NCI-H2107 treated with DMSO at 0.1 percent for 48 hours (cell line): ENCODE results near the gene RGS1.

Experiments
- DNase-seq: peaks from one replicate; lab custom pipeline; 2025; ENCODE audit not compliant: unreplicated experiment; lab: John Stamatoyannopoulos, UW

RGS1 gene

GRCh38 chr1:192580351-192580962 lies 4.9 kb downstream of the RGS1 start:
- peak; percentile 7 for DNase-seq

GRCh38 chr1:192581131-192581927 lies 5.8 kb downstream of the RGS1 start:
- no peak for DNase-seq

DNA sequence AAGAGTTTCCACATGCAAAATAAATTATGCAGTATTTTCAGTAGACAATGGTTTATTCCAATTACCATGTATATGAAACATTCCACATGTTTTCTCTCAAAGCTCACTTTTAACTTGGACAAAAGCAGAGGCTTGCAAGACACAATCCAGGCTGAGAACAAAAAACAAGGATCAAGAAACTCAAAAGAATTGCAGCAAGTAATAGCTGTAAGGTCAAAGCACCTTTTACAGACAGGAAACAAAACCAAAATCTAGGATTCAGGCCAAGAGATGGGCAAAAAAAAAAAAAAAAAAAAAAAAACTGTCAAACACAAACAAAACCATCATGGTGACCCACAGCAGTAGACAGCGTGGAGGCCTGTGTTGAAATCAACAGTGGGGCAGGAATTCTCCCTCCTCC lies 9.3 kb downstream of the RGS1 start:
- no peak for DNase-seq

DNA sequence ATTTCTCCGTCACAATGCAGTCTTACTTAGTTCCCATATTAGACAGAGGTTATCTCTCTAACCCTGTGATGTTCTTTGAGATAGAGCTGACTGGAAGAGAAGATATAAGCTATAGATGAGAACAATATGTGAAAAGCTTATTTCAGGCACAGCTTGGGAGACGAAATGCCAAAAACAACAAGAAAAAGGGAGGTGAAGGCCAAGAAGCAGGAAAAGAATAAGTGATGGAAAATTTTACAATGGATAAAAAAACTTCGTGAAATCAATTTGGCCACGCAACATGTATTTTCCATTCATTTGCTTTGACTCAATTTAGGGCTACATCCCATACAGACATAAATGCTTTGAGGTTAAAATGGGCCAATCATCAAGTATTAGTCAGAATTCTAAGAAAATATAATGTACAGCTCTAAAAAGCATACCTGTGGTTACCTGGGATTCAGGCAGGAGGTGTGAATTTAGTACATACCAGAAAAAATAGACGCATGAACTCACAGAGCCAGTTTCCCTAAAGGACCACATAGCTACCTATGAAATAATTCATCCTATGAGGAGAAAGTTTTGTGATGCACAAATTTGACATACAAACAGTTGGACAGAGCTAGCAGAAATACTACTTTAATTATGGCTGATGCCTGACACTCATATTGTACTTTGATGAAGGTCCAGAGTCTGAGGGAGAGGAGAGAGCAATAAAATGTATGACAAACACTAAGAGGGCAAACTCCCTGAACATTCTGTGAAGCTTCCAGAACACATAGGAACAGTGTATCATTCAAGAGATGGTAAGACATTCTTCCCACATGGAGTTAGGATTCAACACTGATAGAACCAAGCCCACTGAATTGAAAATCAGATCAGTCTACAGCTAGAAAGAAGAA lies 12.1 kb downstream of the RGS1 start:
- no peak for DNase-seq

- DNase-seq: no peak
Observed at GRCh38 chr1:192588546-192588945, 13.0 kb downstream of the RGS1 start.

DNA sequence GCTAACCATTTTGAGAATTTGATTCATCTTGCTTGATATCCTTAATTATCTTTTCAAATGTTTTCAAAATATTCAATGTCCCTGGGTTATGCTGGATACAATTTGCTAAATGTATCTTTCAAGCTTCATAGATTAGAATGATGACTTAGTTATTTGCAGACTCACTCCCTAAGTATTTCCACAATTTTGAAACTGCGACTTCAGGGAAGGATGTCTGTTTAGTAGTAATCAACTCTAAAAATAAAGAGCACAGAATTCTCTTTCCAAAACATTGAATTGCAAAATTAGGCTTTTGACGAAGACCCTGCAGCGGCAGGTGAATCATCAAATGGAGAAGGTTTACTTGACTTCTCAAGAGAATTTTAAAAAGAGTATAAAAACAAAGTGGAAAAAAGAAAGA lies 14.2 kb downstream of the RGS1 start:
- DNase-seq: no peak

GRCh38 chr1:192592517-192592916 lies 16.9 kb downstream of the RGS1 start:
- no peak for DNase-seq

DNA sequence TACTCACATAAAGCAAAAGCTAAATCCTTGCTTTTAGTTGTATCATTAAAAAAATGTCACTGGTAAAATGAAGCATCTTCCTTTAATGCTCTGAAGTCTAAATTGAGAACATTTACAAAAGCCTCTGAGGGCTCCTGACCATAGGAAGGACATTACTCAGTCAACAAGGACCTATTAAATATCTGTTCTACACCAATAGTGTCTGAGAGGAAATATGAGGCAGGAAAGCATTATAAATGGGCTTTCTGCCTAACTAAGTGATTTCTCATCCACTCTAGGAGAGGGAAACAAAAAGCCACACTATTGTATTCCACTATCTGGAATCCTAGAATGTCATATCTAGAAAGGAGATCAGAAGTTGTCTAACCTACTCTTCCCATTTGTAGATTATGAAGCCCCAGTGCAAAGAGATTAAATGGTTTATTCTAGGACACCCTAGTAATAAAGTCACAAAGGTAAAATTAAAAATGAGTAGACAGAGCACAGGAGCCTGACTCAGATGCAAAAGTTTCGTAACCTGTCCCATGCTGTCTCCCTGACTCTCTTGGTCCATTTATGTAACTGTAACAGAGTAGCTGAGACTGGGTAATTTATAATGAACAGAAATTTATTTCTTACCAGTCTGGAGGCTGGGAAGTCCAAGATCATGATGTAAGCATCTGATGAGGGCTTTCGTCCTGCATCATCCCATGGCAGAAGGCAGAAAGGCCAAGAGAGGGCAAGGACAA lies 17.6 kb downstream of the RGS1 start:
- no peak for DNase-seq

- no peak for DNase-seq
Observed at GRCh38 chr1:192595299-192595698, 19.7 kb downstream of the RGS1 start.

DNA sequence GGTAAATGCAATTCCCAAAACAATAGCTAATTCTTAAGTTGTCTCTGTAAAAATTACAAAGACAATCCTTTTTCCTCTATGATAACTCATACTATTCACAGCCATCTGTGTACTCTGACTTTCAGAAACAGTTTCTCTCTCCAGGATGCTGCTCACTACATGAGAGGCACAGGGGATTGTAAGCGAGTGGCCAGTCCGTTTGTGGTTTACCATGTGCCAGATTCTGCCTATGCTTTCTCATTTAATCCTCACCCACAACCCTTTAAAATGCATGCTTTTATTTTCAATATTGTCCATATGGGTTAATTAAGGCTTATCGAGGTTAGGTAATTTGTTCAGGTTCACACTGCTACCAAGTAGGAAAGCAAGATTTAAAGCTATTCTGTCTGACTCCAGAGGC lies 23.0 kb downstream of the RGS1 start:
- DNase-seq: no peak

DNA sequence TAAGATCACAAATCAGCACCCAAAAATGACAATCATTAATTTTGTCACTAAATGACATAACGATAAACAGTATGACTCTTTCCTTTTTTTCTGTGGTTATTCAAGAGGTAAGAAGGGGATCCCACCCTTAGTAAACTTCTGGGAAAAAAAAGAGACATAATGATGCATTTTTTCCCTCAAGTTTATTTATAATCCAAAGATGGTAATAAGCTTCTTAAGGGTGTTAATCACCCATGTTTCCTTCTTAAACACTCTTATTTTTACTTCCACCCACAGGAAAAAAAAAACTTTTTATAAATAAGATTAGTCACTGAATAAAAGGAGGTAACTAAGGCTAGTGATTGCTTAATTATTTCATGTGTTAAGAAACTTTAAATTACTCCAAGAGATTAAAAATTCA lies 24.7 kb downstream of the RGS1 start:
- DNase-seq: no peak

DNA sequence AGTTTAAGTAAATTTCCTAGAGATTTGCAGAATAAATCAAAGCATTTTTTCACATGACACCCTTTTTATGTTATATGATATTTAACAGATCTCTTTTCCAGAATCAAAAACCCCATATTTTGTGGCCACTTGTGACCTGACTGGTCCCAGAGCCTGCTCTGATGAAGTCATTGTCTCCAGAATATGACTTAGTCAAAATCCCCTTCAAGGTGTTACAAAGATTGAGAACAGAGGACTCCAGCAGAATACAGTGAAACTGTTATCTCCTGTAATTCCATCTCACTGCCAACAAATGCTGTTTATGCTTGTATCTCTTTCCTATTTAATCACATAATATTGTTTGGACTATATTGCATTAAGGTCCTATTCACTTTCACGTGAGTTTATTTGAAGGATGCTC lies 25.6 kb downstream of the RGS1 start:
- no peak for DNase-seq

DNA sequence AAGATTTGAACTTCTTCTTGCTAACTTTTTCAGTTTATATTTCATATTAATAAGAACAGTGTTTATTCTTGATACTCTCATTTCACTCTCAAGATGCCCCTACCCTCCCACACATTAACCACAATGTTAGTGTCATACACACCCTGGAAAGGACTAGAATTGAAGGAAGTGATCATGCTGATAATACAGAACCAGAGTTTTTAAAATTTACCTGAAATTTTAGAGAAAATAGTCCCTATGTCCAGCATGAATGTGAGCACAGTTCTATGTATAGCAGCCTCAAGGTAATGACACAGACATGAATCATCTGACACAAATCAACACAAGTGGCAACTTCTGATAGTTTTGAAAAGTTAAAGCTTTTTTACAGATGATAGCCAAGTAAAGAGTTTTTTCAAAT lies 26.0 kb downstream of the RGS1 start:
- no peak for DNase-seq

- no peak for DNase-seq
Observed at GRCh38 chr1:192602757-192603156, 27.2 kb downstream of the RGS1 start.

DNA sequence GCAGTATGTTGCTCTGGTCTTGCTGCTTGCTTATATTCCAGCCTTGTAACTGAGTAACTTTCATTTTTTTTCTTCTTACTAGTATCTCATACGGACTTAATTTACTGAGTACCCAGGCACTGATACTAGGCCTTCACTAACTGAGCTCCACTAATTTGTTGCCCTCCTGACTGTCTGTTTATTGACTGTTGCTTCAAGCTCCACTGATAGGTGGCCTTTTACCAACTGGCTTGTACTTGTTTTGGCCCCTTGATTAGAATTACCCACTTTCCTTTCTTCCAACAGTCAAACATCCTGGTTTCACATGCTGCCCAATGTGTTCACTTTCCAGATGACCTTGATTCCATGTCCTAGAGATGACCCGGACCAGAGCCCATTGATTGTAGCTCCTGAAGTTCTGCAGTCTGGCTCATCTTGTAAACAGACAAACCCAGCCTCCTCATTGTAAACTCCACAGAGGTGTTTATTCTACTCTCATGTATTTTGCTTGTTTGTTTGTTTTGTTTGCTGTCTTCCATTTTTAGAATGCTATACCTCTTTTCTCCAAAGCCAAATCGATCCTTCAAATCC lies 27.7 kb downstream of the RGS1 start:
- DNase-seq: no peak

GRCh38 chr1:192604979-192605620 lies 29.5 kb downstream of the RGS1 start:
- DNase-seq: no peak

DNA sequence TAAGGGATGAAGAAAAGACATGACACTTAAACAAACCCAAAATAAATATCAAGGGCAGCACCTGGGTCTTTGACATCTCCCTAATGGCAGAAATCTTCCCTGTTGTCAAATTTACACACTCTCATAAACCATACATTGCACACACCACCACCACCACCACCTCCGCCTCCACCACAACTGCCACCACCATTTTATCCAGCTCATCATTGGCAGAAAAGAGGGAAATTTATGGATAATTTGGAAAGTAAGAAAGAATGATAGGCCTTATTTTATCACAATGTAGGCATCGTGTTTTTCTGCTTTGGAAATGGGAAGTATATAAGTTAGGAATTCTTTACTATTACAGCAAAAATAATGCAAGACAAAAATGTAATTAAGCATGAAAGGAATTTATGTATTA lies 33.1 kb downstream of the RGS1 start:
- DNase-seq: no peak

GRCh38 chr1:192609110-192610079 lies 33.8 kb downstream of the RGS1 start:
- no peak for DNase-seq
